Right forelimb (tissue), 1 donor: ENCODE data around the gene LDHAL6A.
"Not testable (repeated sequence)": the region's sequence is repeated elsewhere in the genome, so short reads cannot be mapped to it uniquely, and the experiment has no call there.

Source experiments
- DNase-seq: peaks from one replicate; pipeline ENCODE4 v3.0.0-alpha.2; 2018

Gene LDHAL6A

DNA sequence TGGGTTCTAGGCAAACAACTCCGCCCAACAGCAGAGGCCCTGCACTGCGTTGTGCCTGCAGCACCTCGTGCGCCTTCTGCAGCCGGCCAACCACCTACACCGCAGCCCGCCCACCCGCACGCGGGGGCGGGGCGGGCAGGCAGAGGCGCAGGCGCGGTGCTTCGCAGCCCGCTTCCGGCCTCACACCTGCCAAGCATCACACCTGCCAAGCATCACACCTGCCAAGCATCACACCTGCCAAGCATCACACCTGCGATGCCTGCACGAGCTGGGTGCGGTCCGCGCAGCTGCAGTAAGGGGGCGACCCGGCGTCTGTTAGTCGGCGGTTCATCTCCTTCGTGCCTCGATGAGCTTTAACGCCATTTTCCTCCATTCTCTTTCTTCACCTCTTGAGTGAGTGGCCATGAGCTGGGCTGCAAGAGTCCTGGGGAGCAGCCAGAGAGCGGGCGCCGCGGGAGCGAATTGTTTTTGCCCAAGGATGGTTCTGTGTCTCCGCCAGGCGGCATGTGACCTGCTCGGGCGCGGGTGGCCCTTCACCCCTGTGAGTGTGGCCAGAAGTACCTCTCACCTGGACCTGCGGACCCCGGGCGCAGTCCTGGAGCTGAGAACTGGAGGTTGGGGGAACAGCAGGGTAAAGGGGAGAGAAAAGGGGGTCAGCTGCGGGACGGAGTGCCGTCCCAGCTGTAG, at the start of gene LDHAL6A:
TSS of gene LDHAL6A (plus strand) at position 171 of the 687 bp plus-strand sequence. CDS start 825 bp downstream, outside the sequence.
- DNase-seq, result no peak

DNA sequence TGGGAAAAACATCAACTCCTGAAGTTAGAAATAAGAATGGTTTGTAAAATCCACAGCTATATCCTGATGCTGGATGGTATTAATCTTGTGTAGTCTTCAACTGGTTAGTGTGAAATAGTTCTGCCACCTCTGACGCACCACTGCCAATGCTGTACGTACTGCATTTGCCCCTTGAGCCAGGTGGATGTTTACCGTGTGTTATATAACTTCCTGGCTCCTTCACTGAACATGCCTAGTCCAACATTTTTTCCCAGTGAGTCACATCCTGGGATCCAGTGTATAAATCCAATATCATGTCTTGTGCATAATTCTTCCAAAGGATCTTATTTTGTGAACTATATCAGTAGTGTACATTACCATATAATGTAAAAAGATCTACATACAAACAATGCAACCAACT, 48.3 kb upstream of the LDHAL6A start:
- DNase-seq, result not testable (repeated sequence)

DNA sequence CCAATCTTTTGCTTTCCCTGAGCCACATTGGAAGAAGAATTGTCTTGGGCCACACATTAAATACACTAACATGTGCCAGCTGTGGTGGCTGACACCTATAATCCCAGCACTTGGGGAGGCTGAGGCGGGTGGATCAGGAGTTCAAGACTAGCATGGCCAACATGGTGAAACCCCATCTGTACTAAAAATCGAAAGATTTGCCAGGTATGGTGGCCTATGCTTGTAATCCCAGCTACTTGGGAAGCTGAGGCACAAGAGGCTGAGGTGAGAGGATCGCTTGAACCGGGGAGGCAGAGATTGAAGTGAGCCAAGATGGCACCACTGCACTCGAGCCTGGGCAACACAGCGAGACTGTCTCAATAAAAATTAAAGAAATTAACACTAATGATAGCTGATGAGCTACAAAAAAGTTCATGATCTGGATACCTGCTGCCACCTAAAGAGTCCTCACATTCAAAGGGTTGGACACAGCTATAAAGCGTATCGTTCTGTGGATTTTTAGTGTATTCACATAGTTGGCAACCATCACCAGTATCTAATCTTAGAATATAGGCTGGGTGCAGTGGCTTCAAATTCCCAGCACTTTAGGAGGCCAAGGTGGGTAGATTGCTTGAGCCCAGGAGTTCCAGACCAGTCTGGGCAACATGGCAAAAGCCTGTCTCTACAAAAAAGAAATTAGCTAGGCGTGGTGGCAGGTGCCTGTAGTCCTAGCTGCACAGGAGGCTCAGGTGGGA, 46.9 kb upstream of the LDHAL6A start:
- DNase-seq, result no peak

DNA sequence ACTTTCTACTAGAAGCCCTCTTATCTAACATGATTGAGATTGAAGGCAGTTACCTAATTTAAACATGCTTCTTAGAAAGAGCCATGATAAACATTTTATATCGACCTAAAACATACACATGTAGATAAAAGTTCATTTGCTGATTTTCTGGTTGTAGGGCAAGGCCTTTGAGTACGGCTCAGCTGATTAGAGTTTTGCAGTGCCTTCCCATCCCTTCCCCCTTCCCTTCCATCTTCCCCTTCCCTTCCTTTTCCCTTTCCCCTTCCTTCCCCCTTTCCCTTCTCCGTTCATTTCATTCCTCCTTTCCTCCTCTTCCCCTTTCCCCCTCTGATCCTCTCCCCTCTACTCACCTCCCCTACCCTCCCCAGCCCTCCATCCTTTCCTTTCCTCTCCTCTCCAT, 39.2 kb upstream of the LDHAL6A start:
- DNase-seq, result no peak

DNA sequence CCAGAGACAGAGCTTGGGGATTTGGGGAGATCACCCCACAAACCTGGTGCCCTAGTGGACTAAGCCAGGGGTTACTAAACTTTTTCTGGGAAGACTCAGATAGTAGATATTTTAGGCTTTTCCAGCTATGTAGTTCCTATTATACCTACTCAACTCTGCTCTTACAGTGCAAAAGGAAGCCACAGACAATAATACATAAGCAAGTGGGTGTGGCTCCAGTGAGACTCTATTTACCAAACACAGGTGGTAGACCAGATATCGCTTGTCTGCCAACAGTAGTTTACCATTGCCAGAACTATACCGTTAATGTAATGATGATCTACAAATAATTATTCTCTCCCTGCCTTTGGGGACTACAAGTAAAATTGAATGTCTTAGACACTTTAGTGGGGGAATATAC, 36.6 kb upstream of the LDHAL6A start:
- DNase-seq, result no peak

DNA sequence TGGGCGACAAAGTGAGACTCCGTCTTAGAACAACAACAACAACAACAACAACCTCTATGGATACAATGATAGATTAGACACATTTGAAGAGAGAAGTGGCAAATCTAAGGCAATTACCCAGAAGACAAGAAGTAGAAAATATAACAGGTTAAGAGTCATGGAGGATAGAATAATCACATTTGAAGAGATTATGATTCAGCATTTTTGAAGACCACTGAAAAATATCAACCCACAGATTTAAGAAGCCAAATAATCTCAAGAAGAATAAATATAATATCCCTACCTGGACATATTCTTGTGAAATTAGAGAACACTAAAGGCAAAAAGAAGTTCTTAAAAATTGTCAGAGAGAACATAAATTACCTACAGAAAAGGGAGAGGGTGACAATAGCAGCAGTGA, 35.6 kb upstream of the LDHAL6A start:
- no peak for DNase-seq

DNA sequence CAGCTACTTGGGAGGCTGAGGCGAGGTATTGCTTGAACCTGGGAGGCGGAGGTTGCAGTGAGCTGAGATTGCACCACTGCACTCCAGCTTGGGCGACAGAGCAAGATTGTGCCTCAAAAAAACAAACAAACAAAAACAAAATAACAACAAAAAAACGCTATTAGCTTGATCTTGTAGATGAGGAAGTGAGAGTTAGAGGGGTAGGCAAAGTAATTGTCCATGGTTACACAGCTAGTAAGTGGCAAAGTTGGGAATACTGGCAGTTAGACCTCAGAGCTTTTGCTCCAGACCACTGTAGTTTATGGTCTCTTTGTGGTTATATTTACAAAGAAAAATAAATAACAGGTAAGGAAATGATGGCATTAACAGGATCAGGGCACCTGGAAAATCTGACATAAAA, 28.4 kb upstream of the LDHAL6A start:
- DNase-seq, result no peak

DNA sequence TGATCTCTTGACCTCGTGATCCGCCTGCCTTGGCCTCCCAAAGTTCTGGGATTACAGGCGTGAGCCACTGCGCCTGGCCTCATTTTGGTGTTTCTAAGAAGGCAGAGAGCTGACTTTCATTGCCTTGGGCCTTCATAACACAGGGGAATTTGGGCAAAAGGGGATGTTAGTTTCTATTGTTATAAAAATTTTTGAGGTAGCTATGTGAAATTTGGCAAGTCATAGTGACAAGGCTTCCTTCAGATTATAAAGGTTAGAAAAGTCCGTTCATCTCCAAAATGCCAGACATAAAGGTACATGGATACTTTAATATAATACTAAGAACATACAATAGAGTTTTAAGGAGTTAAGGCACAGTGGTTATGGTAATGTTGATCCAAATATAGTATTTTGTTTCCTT, 26.3 kb upstream of the LDHAL6A start:
- DNase-seq, result no peak

DNA sequence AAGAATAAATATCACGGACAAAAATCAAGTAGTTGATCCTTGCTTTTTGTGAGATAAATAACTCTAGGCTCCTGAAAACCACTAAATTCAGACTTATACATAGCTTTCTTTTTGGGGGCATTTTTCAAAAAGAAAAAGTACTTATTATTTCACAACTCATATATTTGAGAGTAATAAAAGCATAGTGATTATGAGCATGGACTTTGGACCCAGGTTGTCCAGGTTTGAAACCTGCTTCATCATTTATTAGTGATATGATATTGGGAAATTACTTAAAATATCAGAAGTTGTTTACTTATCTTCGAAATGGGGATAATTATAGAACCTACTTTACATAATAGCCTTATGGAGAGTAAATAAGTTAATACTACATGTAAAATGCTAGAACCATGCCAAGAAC, 17.0 kb upstream of the LDHAL6A start:
- no peak for DNase-seq

DNA sequence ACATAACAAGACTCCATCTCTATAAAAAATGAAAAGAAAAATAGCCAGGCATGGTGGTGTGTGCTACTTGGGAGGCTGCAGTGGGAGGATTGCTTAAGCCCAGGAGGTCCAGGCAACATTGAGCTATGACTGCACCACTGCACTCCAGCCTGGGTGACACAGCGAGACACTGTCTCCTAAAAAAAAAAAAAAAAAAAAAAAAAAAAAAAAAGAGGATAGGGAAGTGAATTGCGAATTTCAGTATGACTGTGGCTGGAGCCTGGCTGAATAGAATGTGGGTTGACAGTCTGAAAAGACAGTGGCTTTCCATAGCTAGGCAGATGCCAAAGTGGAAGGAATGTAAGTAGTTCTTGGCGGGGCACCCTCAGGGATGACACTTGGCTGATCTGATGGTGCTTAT, 6.4 kb upstream of the LDHAL6A start:
- DNase-seq, result no peak

DNA sequence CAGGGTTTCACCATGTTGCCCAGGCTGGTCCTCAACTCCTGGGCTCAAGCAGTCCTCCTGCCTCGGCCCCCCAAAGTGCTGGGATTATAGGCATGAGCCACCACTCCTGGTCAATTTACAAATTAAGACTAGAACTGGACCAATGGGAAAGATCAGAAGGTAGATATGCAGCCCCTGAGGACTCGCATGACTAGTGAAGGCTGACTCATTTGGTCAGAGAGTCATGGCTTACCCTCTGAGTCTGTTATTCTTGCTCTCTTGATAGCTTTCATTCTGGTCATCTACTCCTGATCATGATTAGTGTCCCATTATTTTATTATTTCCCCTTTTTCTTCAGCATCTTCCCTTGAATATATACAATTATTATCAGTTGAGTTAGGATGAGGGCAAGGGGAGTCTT, 2.7 kb upstream of the LDHAL6A start:
- DNase-seq, result no peak

DNA sequence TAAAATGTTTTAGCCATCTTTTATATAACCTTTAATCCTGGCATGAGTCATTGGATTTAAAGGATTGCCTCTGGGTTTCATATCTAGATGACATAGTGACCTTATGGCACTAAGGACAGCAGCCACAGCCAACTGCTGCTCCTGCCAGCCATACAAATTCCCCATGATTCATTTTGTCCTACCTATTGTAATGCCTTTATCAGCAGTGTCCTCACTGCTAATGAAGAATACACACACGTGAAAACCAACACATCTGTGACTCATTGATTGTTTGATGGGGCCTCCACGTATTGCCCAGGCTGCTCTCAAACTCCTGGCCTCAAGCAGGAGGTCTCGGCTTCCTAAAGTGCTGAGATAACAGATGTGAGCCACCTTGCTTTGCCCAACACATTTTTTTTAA, 1.8 kb downstream of the LDHAL6A start:
- DNase-seq, result no peak

DNA sequence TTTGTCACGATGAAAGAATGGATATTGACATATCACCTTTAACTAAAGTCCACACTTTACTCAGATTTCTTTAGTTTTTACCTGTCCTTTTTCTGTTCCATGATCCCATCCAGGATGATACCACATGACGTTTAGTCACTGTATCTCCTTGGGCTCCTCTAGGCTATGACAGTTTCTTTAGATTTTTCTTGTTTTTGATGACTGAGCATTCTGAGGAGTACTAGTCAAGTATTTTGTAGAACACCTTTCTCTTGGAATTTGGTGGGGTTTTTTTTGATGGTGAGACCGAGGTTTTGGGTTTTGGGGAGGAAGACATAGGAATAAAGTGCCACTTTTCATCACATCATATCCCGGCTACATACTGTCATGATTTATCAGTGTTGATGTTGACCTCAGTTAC, 4.0 kb downstream of the LDHAL6A start:
- DNase-seq, result no peak

DNA sequence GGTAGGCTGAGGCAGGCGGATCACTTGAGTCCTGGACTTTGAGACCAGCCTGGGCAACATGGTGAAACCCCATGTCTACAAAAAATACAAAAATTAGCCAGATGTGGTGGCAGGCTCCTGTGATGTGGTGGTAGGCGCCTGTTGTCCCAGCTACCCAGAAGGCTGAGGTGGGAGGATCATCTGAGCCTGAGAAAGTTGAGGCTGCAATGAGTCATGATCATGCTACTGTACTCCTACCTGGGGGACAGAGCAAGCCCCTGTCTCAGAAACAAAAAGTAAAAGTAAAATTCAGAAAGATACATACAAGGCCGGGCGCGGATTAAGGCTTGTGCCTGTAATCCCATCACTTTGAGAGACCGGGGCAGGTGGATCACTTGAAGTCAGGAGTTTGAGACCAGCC, 6.3 kb downstream of the LDHAL6A start:
- no peak for DNase-seq

DNA sequence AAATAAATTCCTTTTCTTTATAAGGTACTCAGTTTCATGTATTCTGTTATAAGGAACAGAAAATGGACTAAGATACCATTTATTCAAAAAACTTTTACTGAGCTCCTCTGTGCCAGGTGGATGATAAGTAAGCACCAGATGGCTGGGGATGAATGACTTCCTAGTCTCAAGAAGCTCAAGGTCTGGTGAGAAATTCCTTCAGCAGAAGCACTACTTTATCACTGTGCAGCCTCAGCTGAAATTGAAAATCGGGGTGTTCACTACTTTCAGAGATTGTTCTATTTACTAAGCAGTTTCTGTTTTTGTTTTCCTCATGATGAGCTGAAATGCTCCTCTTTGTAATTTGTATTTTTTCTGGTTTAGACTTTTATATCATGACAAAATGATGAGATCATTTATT, 7.8 kb downstream of the LDHAL6A start:
- DNase-seq, result no peak

DNA sequence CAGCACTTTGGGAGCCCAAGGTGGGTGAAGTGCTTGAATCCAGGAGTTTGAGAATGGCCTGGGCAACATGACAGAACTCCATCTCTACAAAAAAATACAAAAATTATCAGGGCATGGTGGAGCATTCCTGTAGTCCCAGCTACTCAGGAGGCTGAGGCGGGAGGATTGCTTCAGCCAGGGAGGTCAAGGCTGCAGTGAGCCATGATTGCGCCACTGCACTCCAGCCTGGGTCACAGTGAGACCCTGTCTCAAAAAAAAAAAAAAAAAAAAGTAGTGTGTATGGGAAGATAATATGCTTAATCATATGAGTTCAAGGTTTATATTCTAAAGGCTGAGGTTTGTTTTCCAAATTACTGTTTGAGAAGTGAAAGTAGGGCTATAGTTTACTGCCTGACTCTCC, 10.7 kb downstream of the LDHAL6A start:
- no peak for DNase-seq

DNA sequence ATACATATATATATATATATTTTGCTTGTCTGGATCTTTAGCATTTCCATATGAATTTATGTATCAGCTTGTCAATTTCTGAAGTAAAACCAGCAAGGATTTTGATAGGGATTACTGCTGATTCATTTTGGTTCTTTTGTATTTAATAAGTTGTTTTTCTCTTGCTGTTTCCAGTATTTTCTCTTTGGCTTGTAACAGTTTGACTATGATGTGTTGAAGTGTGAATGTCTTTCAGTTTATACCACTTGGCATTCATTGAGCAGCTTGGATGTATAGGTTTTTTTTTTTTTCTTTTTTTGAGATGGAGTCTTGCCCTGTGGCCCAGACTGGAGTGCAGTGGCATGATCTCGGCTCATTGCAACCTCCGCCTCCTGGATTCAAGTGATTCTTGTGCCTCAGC, 12.4 kb downstream of the LDHAL6A start:
- no peak for DNase-seq

DNA sequence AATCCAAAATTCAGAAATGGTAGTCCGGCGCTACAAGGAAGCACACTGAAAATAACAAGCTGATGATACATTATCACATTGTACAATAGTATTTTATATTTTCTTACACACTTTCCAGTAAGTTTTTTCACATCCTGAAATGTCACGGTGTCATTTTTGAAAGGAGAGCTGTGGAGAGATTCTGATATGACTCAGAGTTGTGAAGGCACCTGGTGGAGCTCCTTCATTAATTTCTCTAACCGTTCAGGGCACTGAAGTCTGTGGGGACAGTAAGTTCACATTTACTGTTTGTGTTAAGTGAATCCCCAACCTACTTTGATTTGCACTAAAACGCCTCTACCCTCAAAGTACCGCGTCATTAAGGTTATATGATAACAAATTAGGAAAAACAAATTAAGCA, 13.3 kb downstream of the LDHAL6A start:
- DNase-seq, result no peak

DNA sequence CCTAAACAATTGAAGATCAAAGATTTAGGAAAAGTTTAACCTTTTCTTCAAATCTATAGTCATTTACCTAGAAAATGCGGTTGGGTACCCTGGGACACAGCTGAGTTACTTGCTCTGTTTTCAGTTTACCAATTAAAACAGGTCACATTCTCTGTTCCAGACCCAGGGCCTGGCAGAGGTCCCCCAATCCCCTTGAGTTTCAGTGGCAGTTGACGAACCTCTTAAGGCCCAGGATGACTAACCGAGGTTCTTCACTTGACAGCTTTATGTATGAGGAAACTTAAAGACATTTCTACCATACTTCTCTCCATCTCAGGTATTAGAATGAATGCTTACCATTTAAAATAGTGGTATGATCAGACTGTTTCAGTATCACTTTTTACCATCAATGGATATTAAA, 16.3 kb downstream of the LDHAL6A start:
- no peak for DNase-seq

DNA sequence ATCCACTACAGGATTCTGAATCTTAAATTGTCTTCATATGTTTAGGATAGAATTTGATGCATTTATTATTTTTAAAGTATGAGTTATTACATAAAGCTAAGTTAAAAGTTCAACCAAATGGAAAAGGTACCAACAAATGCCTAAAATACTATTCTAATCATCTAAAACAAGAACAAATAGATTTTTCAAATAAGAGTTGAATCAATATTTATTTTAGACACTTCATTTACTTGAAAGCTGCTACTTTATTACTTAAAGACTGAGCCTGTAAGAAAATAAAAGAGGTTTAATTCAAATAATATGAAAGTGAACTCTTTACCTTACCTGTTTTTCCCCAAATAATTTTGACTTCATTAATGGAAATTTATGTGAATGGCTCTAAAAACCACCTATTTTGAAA, 16.9 kb downstream of the LDHAL6A start:
- no peak for DNase-seq

DNA sequence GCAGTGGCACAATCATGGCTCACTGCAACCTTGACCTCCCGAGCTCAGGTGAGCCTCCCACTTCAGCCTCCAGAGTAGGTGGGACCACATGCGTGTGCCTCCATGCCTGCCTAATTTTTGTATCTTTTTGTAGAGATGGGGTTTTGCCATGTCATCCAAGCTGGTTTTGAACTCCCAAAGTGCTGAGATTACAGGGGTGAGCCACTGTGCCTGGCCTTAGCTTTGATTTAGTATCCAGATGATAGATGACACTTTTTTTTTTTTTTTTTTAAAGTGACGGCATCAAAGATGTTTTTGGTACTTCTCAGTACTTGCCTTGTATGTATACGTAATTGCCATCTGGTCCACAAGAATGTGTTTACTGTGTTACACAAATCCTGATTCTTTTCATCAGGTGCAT, 23.4 kb downstream of the LDHAL6A start:
- DNase-seq, result no peak

DNA sequence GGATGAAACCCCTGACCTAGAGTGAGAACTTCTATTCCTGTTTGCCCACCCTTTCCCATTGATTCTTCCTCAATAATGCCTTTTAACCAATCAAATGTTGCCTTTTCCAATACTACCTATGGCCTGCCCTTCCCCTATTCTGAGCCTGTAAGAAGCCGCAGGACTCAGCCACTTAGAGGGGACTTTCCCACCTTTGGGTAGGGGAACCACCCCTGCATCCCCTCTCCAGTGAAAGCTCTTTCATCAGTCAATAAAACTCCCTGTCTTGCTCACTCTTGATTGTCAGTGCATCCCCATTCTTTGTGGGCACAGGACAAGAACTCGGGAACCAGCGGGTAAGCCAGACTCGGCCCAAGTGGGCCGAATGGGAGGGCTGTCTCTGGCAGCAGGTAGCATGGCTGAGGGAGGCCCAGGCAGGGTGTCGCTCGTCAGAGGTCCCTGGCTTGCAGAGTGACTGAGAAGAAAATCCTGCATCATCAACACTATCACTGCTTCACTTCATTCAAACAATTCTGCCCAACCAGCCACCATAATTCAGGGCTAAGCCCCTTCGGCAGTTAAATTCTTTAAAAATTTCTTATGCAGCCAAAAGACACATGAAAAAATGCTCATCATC, 30.4 kb downstream of the LDHAL6A start:
- DNase-seq, result no peak

DNA sequence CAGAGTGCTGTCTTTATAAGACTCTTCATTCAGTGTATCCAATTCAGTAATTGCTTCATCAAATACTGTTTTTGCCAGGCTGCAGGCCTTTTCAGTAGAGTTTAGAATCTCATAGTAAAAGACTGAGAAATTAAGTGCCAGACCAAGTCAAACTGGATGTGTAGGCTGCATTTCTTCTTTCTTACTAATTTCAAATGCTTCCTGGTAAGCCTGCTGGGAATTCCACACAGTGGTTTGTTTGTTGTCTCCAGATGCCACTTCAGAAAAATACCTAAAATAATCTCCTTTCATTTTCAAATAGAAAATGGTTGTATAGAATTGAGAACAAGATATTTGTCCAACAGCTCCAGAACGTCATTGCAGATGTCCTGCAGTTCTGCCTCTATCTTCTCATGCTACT, 34.7 kb downstream of the LDHAL6A start:
- DNase-seq, result no peak

DNA sequence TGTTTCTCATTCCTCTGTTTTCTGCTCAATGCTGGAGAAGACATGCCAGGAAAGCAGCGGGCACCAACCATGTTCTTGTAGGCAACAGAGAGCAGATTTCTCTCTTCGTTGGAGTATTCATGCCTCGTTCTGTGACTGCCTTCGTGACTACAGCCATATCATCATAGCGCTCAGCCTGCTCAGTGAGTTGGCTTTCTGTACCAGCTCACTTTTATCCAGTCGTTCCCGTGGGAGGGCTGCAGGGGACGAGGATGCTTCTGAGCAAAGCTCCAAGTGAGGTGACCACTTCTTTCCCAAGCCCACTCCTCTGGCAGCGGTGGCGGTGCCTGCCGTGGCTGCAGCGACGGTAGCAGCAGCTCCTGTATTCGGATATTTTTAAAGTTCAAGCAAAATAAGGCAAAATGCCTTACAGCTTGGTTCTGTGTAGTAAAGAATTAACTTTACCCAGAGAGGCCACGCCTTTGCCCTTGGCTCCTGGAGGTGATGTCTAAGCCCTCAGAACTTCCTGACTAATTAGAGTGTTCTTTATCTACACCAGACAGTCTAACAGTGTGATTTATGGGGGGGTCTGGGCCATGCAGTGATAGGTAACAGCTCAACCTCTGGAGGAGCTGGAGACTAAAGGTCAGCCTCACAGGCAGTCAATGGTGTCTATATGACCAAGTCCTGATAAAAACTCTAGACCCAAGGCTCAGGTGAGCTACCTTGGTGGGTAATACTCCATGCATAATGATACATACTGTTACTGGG, 35.3 kb downstream of the LDHAL6A start:
- DNase-seq, result no peak
